HG03025 (cell line): ENCODE data around the gene HSPA4.
"Not testable (repeated sequence)": the region's sequence is repeated elsewhere in the genome, so short reads cannot be mapped to it uniquely, and the experiment has no call there.

ENCODE experiments used
- ATAC-seq: cut with Tn5 transposase; IDR thresholded peaks from one replicate; pipeline ENCODE4 v1.9.1; 2021; ENCODE audit warnings: mild to moderate bottlenecking, moderate library complexity; ENCODE audit not compliant: unreplicated experiment, low FRiP score

Gene HSPA4

DNA sequence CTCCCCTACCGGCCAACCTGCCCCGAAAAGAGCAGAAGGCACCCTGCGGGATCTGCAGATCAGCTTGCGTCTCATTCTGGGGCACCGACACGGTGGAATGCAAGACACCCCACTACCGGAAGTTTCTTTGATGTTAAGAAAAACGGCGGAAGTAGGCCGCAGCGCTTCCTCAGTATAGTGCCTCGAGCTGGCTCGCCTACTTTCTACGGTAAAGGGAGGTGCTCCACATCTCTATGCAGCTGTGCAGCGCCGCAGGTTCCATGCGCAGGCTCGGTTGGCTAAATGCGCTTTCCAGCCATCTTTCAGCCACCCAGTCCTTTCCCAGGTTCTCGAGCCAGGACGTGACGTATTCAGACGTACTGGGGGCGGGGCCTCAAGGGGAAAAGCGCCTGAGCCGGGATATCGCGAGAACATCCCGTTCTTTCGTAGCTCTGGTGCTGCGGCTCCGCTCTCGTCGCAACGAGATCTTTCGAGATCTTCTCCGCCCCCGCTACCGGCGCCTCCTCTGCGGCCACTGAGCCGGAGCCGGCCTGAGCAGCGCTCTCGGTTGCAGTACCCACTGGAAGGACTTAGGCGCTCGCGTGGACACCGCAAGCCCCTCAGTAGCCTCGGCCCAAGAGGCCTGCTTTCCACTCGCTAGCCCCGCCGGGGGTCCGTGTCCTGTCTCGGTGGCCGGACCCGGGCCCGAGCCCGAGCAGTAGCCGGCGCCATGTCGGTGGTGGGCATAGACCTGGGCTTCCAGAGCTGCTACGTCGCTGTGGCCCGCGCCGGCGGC lies at the start of gene HSPA4:
Gene HSPA4 (plus strand): TSS at position 472 of the 775 bp plus-strand sequence. CDS start 238 bp downstream, at position 710.
- peak; percentile 83 for ATAC-seq

DNA sequence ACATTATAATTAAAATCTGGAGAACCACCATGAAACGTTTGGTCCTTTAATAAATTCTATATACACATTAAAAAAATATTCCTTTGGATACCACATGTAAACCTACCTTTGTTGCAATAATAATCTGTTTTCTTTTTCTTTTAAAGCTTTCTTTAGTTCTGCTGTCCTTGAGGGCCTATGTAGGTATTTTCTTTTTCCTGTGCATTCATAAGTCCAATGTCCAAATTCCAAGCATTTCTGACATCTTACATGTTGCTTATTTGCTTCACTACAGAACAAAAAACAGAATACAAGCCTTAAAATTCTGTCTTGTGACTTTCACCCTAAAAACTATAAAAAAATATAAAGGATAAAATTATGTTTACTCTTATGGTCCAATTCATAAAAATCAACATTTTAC lies 45.2 kb upstream of the HSPA4 start:
- no peak for ATAC-seq

DNA sequence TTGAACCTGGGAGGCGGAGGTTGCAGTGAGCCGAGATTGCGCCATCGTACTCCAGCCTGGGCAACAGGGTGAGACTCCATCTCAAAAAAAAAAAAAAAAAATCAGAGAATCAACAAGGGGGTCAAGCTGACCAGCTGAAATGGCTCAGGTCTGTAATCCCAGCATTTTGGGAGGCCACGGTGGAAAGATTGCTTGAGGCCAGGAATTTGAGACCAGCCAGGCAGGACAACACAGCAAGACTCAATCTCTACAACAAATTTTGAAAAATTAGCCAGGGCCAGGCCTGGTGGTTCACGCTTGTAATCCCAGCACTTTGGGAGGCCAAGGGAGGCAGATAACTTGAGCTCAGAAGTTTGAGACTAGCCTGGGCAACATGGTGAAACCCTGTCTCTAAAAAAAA lies 43.4 kb upstream of the HSPA4 start:
- not testable (repeated sequence) for ATAC-seq

DNA sequence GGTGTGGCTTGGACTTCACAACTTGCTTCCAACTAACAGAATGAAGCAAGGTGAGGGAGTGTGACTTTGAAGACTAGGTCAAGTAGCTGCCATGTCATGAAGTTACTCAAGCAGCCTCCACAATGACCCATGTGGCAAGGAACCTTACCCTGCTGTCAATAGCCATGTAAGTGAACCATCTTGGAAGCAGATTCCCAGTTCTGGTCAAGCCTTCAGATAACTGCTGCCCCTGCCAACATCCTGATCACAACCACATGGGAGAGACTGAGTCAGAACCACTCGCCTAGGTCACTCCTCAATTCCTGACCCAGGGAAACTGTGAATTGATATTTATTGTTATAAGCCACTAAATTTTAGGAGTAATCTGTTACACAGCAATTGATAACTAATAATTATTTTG lies 36.3 kb upstream of the HSPA4 start:
- ATAC-seq: no peak

DNA sequence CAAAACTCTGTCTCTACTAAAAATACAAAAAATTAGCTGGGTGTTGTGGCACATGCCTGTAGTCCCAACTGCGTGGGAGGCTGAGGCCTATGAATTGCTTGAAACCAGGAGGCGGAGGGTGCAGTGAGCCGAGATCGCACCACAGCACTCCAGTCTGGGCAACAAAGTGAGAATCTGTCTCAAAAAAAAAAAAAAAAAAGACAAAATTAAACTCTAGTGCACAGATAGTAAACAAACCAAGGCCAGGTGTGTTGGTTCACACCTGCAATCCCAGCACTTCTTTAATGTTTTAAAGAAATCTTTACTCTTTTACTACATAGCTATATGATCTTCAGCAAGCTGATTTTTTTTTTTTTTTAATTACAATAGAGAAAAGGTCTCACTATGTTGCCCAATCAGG lies 33.8 kb upstream of the HSPA4 start:
- ATAC-seq: no peak

DNA sequence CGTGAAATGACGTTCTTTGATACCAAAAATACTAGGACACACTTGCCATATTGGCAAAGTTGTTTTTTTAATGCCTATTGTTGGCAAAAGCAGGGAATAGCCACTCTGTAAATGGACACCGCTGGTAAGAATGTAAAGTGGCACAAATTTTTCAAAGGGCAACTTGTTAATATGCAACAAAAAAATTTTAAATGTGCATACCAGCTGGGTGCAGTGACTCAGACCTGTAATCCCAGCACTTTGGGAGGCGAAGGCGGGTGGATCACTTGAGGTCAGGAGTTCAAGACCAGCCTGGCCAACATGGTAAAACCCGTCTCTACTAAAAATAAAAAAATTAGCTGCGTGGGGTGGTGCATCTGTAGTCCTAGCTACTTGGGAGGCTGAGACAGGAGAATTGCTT lies 32.3 kb upstream of the HSPA4 start:
- ATAC-seq: not testable (repeated sequence)

DNA sequence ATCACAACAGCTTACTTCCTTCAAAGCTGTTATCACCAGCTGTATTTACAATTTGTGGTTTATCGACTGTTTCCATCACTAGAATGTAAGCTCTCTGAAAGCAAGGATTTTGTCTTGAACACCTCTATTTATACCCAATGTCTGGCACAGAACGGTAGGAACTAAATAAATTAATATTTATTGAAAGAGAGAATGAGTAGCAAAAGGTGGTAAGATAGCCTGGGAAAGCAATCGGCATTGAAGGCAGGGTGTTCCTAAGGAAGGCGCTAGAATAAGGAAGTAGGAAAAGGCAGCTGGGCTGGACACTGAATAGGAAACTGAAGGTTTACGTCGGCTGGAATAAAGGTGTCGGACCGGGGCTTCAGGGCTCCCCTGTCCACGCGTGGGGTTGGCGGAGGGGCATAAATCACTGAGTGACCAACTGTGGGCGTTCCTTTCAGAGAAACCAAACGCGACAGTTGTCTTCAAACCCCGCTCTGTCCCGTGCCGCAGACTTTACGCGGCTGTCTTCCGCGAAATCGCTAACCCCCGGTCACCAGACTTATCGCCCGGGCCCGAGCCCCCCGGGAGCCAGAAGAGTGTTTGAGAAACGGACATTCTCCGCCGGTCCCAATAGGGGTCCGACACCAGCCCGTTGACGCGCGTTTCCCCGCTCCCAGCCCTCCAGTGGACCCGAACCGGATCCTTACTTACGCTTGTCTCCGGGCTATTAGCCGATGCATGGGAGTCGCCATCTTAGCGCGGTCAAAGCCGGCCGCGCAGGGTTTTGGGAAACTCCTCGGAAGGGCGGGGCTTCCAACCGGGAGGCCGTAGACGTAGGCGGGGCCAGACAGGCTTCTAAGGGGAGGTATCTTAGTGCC lies 25.8 kb upstream of the HSPA4 start, which contains the start of gene ZCCHC10:
Gene ZCCHC10 (minus strand): TSS at position 746 of the 860 bp plus-strand sequence. CDS start 12 bp downstream, at position 734.
- ATAC-seq: peak; percentile 88

DNA sequence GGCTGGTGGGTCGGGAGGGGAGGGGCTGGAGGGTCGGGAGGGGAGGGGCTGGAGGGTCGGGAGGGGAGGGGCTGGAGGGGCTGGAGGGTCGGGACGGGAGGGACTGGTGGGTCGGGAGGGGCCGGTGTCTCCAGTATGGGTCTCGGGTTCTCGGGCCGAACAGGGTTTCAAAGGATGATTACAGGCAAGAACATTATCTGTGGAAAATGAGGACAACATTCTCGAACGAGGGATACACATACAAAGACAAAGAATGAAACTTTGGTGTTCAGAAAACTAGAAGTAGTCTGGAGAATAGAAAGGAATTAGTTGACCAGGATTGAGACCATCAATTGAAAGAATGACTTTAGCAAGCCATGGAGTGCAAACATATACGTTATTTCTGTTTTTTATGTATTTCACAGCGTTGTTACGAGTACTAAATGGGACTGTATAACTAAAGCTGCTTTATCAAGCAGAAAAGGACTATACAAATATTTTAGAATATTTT lies 25.1 kb upstream of the HSPA4 start:
- no peak for ATAC-seq

DNA sequence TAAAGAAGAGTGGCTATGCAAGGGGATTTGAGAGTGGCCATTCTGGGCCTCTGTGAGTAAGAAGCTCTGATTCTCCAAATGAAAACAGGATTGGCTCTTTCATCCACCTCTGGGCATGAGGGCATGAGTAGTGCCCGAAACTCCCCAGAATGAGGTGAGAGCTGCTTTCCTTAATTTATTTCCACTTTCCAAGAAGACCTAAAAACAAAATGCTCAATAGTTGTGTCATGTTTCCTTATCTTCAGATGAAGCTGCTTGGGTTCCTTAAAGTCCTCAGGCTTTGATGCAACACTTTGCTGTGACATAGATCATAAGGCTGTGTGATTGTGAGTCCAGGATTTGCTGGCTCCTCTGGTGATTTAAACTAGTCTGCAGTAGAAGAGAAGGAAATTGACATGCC lies 22.4 kb upstream of the HSPA4 start:
- ATAC-seq: no peak

DNA sequence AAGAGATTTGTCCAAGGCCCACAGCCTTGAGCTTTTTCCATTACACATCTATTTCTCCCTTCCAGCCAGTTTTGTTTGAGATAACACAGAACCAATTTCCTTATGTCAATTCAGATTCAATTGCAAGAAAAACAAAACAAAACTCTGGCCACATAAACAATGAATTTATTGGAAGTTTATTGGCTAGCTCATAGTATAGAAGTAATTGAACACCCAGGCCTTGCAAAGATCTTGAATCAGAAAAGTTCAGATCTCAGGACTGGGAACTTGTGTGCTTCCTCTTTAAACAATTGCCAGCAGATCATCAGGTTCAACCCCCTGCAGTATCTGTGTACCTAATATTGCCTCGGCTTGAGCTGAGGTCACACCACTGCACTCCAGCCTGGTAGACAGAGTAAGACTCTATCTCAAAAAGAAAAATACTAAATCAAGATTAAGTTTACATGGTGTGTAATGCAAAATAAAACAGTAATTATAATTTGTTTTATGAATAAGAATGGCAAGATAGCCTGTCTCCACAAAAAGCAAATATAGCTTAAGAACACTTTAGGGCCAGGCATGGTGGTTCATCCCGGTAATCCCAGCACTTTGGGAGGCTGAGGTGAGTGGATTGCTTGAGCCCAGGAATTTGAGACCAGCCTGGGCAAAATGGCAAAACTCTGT lies 21.3 kb upstream of the HSPA4 start:
- ATAC-seq: no peak

DNA sequence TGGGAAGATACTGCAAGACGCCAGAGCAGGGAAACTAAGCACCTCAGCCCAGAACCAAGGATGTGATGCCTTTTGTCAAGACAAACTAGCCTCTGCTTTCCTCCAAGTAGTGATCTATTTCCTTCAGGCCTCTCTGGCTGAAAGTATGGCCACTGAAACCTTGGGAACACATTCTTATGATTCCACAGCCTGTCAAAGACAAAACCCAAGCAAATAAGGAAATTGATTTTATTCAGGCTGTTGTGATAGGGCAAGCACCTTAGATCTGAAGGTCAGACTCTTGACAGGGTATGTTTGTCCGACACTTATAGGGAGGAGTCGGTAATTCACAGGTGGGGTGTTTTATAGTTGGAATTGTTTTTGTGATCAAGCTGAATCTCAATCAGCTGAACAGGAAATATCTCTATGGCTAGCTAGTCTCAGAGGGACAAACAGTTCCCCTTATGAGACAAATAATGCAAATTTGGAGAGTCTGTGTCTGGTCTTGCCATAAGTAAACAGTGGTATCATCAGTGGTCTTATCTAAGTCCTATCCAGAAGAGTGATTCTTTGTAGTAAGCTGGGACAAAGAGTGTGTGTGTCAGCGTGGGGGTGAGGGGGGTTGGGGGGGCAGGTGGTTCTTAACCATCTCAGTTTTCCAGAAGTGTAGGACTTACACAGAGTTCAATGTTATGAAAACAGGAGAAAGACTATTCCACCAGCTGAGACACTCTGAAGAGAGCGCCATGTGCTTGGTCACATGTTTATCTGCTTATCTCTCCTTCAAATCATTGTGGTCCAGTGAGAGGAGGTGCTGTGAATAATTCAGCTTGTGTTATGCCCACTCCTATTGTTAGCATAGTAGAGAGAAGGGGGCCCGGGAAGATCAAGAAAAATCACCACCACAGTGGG lies 18.7 kb upstream of the HSPA4 start:
- no peak for ATAC-seq

DNA sequence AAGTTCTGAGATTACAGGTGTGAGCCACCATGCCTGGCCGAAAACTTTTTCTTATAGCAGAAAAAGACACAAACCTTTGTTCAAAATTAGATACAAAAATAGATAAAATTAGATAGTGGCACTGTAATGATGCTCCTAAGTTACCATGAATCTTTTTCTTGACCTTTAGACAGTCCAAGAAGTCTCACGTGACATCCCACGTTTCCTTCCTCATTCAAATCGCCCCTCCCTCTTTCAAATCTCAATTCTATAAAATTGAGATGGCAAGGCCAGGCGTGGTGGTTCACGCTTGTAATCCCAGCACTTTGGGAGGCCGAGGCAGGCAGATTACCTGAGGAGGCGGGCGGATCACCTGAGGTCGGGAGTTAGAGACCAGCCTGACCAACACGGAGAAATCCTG lies 17.7 kb upstream of the HSPA4 start:
- ATAC-seq: no peak

DNA sequence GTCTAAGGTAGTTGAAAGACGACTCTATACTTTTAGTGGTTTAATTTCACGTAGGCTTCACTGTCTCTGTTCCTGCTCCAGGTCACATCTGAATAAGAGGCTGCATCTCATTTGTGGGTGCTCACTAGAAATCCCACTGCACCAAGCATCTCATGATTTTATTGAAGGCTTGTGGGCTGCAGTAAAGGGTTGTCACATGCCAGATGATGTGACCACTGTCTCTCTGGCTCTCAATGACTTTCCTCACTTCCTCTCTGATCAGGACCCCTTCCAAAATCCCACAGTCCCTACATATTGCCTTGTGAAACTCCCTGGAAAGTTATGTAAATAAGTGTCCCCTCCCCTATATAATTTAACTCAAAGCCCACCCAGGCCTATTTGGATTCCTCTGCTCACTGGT lies 16.6 kb upstream of the HSPA4 start:
- ATAC-seq: no peak

DNA sequence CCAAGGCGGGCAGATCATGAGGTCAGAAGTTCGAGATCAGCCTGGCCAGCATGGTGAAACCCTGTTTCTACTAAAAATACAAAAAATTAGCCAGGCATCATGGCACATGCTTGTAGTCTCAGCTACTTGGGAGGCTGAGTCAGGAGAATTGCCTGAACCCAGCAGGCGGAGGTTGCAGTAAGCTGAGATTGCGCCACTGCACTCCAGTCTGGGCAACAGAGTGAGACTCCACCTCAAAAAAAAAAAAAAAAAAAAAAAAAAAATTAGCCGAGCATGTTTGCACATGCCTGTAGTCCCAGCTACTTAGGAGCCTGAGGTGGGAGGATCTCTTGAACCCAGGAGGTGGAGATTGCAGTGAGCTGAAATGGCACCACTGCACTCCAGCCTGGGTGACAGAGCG lies 15.1 kb upstream of the HSPA4 start:
- not testable (repeated sequence) for ATAC-seq

DNA sequence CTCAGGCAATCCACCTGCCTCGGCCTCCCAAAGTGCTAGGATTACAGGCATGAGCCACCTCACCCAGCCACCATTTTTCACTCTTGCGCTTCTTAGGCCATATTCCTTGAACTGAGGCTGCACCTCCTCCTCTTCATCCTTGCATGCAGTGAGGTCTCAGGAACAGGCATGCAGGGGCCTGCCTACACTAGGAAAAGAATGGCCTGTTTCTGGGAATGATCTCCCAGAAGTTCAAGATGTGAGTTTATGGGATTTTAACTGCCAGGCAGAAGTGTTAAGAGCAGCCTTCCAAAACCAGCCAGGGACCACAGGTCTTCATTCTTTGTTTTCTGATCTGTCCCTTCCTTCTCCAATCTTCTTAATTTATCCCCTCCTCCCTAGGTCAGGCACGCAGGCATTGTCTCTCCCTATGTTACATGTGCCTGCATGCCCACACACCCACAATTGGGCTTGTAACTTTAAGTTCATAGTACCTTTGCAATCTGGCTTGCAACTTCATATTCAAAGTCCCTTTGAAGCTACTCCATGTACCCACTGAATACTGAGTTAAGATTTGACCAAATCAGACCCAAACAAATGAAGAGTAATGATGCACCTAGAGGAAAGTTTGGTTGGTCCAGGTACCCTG lies 10.5 kb upstream of the HSPA4 start:
- ATAC-seq: no peak

DNA sequence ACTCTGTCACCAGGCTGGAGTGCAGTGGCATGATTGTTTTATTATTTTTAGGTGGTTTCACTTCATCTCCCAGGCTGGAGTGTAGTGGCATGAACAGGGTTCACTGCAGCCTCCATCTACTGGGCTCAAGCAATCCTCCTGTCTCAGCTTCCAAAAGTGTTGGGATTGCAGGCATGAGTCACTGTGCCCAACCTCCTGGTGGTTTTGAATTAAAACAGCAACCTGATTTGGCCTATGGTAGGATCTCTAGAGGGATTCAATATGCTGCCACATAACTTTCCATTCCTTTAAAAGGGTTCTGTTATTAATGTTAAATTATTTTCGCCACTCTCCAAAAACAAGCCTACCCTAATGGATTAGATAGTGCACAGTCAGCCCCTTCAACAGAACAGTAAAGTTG lies 9.9 kb upstream of the HSPA4 start:
- ATAC-seq: no peak

DNA sequence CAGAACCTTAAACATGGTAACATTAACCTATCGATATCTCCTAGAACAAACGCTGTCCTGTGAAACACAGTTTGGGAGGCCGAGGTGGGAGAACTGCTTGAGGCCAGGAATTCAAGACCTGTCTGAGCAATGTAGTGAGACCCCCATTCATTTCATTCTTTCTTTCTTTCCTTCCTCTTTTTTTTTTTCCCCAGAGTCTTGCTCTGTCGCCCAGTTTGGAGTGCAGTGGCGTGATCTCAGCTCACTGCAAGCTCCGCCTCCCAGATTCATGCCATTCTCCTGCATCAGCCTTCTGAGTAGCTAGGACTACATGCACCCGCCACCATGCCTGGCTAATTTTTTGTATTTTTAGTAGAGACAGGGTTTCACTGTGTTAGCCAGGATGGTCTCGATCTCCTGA lies 5.3 kb upstream of the HSPA4 start:
- not testable (repeated sequence) for ATAC-seq

DNA sequence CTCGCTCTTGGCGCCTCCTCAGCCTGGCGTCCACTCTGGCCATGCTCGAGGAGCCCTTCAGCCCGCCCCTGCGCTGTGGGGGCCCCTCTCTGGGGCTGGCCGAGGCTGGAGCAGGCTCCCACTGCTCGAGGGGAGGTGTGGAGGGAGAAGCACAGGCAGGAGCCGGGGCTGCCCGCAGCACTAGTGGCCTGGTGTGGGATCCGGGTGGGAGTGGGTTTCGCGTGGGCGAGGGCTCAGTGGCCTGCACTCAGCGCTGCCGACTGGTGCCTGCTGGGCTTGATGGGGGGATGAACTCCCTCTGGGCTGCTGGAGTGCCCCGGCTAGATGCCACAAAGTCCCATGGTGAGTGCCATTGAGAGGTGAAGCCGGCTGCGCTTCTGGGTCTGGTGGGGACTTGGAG lies 4.4 kb upstream of the HSPA4 start:
- ATAC-seq: no peak

DNA sequence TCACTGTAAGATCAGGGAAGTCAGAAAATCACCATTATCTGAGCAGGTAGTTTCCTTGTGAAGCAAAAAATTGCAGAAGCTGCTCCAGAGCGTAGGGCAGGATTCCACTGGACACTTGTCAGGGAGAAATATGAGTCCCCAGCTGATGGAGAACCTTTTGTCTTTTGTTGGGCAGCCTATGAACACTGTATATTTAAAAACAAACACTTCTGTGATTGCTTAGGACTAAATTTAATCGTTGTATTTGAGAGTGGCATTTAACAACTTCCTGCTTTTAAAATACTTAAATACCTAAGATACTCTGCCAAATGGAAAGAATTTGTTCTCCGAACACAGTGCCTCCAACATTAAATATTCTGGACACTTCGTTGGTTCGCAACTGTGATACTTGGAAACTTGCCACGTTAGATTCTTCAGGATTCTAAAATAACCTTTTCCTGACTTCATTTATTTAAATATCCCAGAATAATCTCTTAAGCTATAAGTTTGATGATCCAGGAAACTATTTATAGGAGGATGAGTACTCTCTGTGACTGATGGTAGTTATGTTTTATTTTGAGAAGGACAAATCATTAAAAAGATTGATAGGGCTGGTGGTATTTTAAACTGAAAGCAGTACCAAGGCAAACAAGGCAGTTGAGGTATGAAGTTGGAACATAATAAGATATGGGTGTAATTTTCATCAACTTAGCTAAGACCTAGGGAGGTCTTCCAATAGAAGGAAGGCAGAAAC lies 2.7 kb upstream of the HSPA4 start:
- ATAC-seq: no peak
